Measurements from ENCODE around the gene RTRAF. TPM values are rescaled to one million over a fixed set of nuclear protein-coding genes. Genes with fewer than 3 reads are reported as not detected.

RTRAF gene
- total RNA-seq, 4 donors from 2014 or later = 72.2 to 109 (median 84.7) TPM

- peaks cover 0 to 10% of the 10 kb centered on the region in 2 donors for H3K36me3 ChIP-seq
- no peaks in the 10 kb centered on the region for H3K27me3 ChIP-seq
- H3K4me1 ChIP-seq = peaks cover 36 to 86% (median 56%) of the 10 kb centered on the region in 3 donors
- peak; percentile 87 for ATAC-seq
- peak overlapping the region; percentile 85 to 100 (median 92) for H3K27ac ChIP-seq
- no peaks in the 10 kb centered on the region for H3K9me3 ChIP-seq
- peak overlapping the region in 1 of 2 donors; percentile 14 for H3K4me3 ChIP-seq
- WGBS, 2 donors (ENCODE audit: low coverage in 1 of 2) = 4 to 32% methylated on average over 4 to 7 of the region's 7 CpGs
- TF ChIP-seq POLR2A (IDR thresholded peaks at IDR 0.05) (no peak), POLR2AphosphoS5 (IDR thresholded peaks at IDR 0.05) (peak; percentile 89), EP300 (IDR thresholded peaks at IDR 0.05) (no peak), CTCF (IDR thresholded peaks at IDR 0.05) (no peak)
Measured at GRCh38 chr14:52052288-52052943, 63.1 kb downstream of the RTRAF start.

- no peak for TF ChIP-seq EP300 (IDR thresholded peaks at IDR 0.05)
- TF ChIP-seq POLR2A (IDR thresholded peaks at IDR 0.05) = no peak
- no peak for TF ChIP-seq CTCF (IDR thresholded peaks at IDR 0.05)
- peak; percentile 26 for TF ChIP-seq POLR2AphosphoS5 (IDR thresholded peaks at IDR 0.05)
- H3K27ac ChIP-seq = peak overlapping the region; percentile 85 to 100 (median 92)
- peak; percentile 35 for ATAC-seq
- no peaks in the 10 kb centered on the region for H3K9me3 ChIP-seq
- no peaks in the 10 kb centered on the region for H3K27me3 ChIP-seq
- H3K4me3 ChIP-seq = peak overlapping the region in 1 of 2 donors; percentile 14
- H3K4me1 ChIP-seq = peaks cover 36 to 80% (median 53%) of the 10 kb centered on the region in 3 donors
- H3K36me3 ChIP-seq = peaks cover 0 to 11% of the 10 kb centered on the region in 2 donors
- 15 to 24% methylated on average over 3 to 5 of the region's 5 CpGs for WGBS, 2 donors (ENCODE audit: low coverage in 1 of 2)
Measured at GRCh38 chr14:52053044-52053443, 63.7 kb downstream of the RTRAF start.

GRCh38 chr14:52054678-52055077 is 65.3 kb downstream of the RTRAF start:
- H3K4me1 ChIP-seq = peaks cover 35 to 80% (median 38%) of the 10 kb centered on the region in 3 donors
- no peaks in the 10 kb centered on the region for H3K27me3 ChIP-seq
- H3K9me3 ChIP-seq = no peaks in the 10 kb centered on the region
- peak overlapping the region; percentile 20 to 93 (median 88) for H3K27ac ChIP-seq
- no peak for ATAC-seq
- peaks cover 0 to 19% of the 10 kb centered on the region in 2 donors for H3K36me3 ChIP-seq
- TF ChIP-seq CTCF (IDR thresholded peaks at IDR 0.05) (no peak), POLR2AphosphoS5 (IDR thresholded peaks at IDR 0.05) (no peak), EP300 (IDR thresholded peaks at IDR 0.05) (no peak)
- no peak overlapping the region for H3K4me3 ChIP-seq
- 45 to 56% methylated on average over 1 of the region's 1 CpG for WGBS, 2 donors (ENCODE audit: low coverage in 1 of 2)

- Histone ChIP-seq H3K9me3 (no peaks in the 10 kb centered on the region), H3K36me3 (peaks cover 0 to 19% of the 10 kb centered on the region in 2 donors), H3K27ac (peak overlapping the region in 2 of 4 donors; percentile 85 to 90), H3K27me3 (no peaks in the 10 kb centered on the region), H3K4me3 (no peak overlapping the region), H3K4me1 (peaks cover 34 to 80% (median 34%) of the 10 kb centered on the region in 3 donors)
- WGBS, 2 donors (ENCODE audit: low coverage in 1 of 2) = 63 to 73% methylated on average over 2 of the region's 2 CpGs
- ATAC-seq = no peak
- TF ChIP-seq POLR2A (IDR thresholded peaks at IDR 0.05) = no peak
- no peak for TF ChIP-seq EP300 (IDR thresholded peaks at IDR 0.05)
- TF ChIP-seq POLR2AphosphoS5 (IDR thresholded peaks at IDR 0.05) = no peak
- TF ChIP-seq CTCF (IDR thresholded peaks at IDR 0.05) = no peak
Measured at GRCh38 chr14:52055167-52055566, 65.8 kb downstream of the RTRAF start.

GRCh38 chr14:52058341-52058740 is 69.0 kb downstream of the RTRAF start:
- peak overlapping the region in 3 of 4 donors; percentile 43 to 75 (median 73) for H3K27ac ChIP-seq
- H3K9me3 ChIP-seq = no peaks in the 10 kb centered on the region
- TF ChIP-seq CTCF (IDR thresholded peaks at IDR 0.05) = no peak
- TF ChIP-seq POLR2AphosphoS5 (IDR thresholded peaks at IDR 0.05) = no peak
- no peak for TF ChIP-seq POLR2A (IDR thresholded peaks at IDR 0.05)
- TF ChIP-seq EP300 (IDR thresholded peaks at IDR 0.05) = no peak
- H3K4me1 ChIP-seq = peaks cover 27 to 80% (median 31%) of the 10 kb centered on the region in 3 donors
- 57 to 70% methylated on average over 3 of the region's 3 CpGs for WGBS, 2 donors (ENCODE audit: low coverage in 1 of 2)
- H3K36me3 ChIP-seq = peaks cover 0 to 19% of the 10 kb centered on the region in 2 donors
- no peak for ATAC-seq
- H3K4me3 ChIP-seq = no peak overlapping the region
- no peaks in the 10 kb centered on the region for H3K27me3 ChIP-seq

All from gastroesophageal sphincter (tissue), 4 donors.